Neural crest cell (in vitro differentiated cells): ENCODE measurements around the gene YARS1. TPM values are rescaled to one million over a fixed set of nuclear protein-coding genes. Genes with fewer than 3 reads are reported as not detected.

Experiments used
- DNase-seq: peaks from one replicate; pipeline ENCODE4 v3.0.0; 2021; ENCODE audit warnings: low read depth, mixed read lengths, low spot score
- H3K27ac Mint-ChIP-seq: one replicate; pipeline ENCODE4 v1.8.0; 2021; ENCODE audit warnings: mild to moderate bottlenecking, mixed read lengths; ENCODE audit not compliant: unreplicated experiment
- H3K27me3 Mint-ChIP-seq: 2 replicates; pipeline ENCODE4 v1.8.0; 2021; ENCODE audit warnings: low read depth, mild to moderate bottlenecking, mixed read lengths
- H3K36me3 Mint-ChIP-seq: 2 replicates; pipeline ENCODE4 v1.8.0; 2021; ENCODE audit warnings: low read depth, mild to moderate bottlenecking, mixed read lengths
- H3K4me1 Mint-ChIP-seq: 2 replicates; pipeline ENCODE4 v1.8.0; 2021; ENCODE audit warnings: mixed read lengths
- H3K4me3 Mint-ChIP-seq: one replicate; pipeline ENCODE4 v1.8.0; 2021; ENCODE audit warnings: mild to moderate bottlenecking, mixed read lengths
- H3K9me3 Mint-ChIP-seq: 2 replicates; pipeline ENCODE4 v1.8.0; 2021; ENCODE audit warnings: mixed read lengths
- CTCF ChIP-seq: fragments of 200-600 bp; sonication (generic); conservative IDR thresholded peaks from 2 replicates; pipeline ENCODE4 v1.5.0; 2021; ENCODE audit warnings: antibody characterized with exemption, mild to moderate bottlenecking
- total RNA-seq: library from RNA; stranded (reverse); gene quantifications from 2 replicates; pipeline ENCODE4 v1.2.1, GENCODE V29; 2021

YARS1 gene
- total RNA-seq, 1 donor from 2014 or later = 140 TPM

- no peak for DNase-seq
- peaks cover 9% of the 10 kb centered on the region for H3K36me3 Mint-ChIP-seq
- peaks cover 6% of the 10 kb centered on the region for H3K4me1 Mint-ChIP-seq
- H3K27me3 Mint-ChIP-seq = no peaks in the 10 kb centered on the region
- no peak overlapping the region for H3K27ac Mint-ChIP-seq
- TF ChIP-seq CTCF = no peak
- H3K4me3 Mint-ChIP-seq = no peak overlapping the region
- H3K9me3 Mint-ChIP-seq = no peaks in the 10 kb centered on the region
Observed at GRCh38 chr1:32861904-32862695, 44.9 kb upstream of the YARS1 start.

GRCh38 chr1:32860566-32860965, 43.4 kb upstream of the YARS1 start:
- TF ChIP-seq CTCF = no peak
- no peak overlapping the region for H3K4me3 Mint-ChIP-seq
- H3K4me1 Mint-ChIP-seq = no peaks in the 10 kb centered on the region
- no peaks in the 10 kb centered on the region for H3K27me3 Mint-ChIP-seq
- no peak overlapping the region for H3K27ac Mint-ChIP-seq
- H3K9me3 Mint-ChIP-seq = no peaks in the 10 kb centered on the region
- peaks cover 9% of the 10 kb centered on the region for H3K36me3 Mint-ChIP-seq
- DNase-seq = no peak

GRCh38 chr1:32859915-32860314, 42.8 kb upstream of the YARS1 start:
- Mint-ChIP-seq H3K9me3 (no peaks in the 10 kb centered on the region), H3K27ac (no peak overlapping the region), H3K27me3 (no peaks in the 10 kb centered on the region), H3K4me1 (no peaks in the 10 kb centered on the region), H3K36me3 (peaks cover 9% of the 10 kb centered on the region), H3K4me3 (no peak overlapping the region)
- DNase-seq = no peak
- TF ChIP-seq CTCF = no peak

GRCh38 chr1:32858791-32859190, 41.6 kb upstream of the YARS1 start:
- no peak overlapping the region for H3K4me3 Mint-ChIP-seq
- H3K36me3 Mint-ChIP-seq = peaks cover 8% of the 10 kb centered on the region
- H3K27ac Mint-ChIP-seq = no peak overlapping the region
- TF ChIP-seq CTCF = no peak
- DNase-seq = no peak
- H3K9me3 Mint-ChIP-seq = no peaks in the 10 kb centered on the region
- no peaks in the 10 kb centered on the region for H3K27me3 Mint-ChIP-seq
- H3K4me1 Mint-ChIP-seq = no peaks in the 10 kb centered on the region

GRCh38 chr1:32858136-32858535, 41.0 kb upstream of the YARS1 start:
- Mint-ChIP-seq H3K4me1 (no peaks in the 10 kb centered on the region), H3K9me3 (no peaks in the 10 kb centered on the region), H3K27ac (no peak overlapping the region), H3K4me3 (no peak overlapping the region), H3K36me3 (peaks cover 8% of the 10 kb centered on the region), H3K27me3 (no peaks in the 10 kb centered on the region)
- DNase-seq = no peak
- no peak for TF ChIP-seq CTCF
